Measurements from ENCODE around the gene SNRPA.

DNA sequence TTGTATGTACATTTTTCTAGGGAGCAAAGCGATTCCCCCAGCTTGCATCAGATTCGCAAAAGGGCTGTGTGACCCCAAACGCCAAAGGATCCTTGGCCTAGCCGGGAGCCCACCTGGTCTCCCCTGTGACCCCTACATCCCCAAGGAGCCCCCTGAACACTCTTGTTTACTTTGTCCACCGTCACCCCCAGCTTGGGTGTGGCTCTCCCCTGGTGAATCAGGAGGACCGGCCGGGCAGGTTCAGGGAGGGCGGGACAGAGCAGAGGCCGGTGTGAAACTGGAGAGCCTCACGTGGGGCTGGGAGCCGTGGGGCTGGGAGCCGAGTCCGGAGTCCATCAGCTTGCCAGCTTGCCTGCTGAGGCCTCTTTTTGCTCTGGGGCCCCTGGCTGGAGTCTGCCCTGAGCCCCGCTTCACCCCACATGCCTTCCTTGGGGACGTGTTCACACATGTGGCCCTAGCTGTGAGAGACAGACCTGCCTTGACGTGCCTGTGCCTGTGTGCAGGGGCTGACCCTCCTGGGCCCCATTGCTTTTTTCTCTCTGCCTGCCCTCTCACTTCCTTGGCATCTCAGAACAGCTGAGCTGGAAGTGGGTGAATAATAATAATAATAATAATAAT lies 32.1 kb upstream of the SNRPA start:
- TF ChIP-seq, protein P1, sequence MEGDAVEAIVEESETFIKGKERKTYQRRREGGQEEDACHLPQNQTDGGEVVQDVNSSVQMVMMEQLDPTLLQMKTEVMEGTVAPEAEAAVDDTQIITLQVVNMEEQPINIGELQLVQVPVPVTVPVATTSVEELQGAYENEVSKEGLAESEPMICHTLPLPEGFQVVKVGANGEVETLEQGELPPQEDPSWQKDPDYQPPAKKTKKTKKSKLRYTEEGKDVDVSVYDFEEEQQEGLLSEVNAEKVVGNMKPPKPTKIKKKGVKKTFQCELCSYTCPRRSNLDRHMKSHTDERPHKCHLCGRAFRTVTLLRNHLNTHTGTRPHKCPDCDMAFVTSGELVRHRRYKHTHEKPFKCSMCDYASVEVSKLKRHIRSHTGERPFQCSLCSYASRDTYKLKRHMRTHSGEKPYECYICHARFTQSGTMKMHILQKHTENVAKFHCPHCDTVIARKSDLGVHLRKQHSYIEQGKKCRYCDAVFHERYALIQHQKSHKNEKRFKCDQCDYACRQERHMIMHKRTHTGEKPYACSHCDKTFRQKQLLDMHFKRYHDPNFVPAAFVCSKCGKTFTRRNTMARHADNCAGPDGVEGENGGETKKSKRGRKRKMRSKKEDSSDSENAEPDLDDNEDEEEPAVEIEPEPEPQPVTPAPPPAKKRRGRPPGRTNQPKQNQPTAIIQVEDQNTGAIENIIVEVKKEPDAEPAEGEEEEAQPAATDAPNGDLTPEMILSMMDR (IDR thresholded peaks at IDR 0.05), result peak in 1 of 7 experiments; percentile 10
- TF ChIP-seq POLR2A (IDR thresholded peaks at IDR 0.05), result peak; percentile 48 to 63 (median 58)

Data from body of pancreas (tissue), 4 donors.